Uterus (tissue), 2 donors: ENCODE measurements around the gene FHDC1.

Experiments used
- POLR2A ChIP-seq, 2 donors: fragments of 450-650 bp; IDR thresholded peaks; one replicate each; pipeline ENCODE4 v1.6.1; 2016; ENCODE audit warnings: antibody characterized with exemption in 2 of 2, mild to moderate bottlenecking in 1 of 2, moderate library complexity in 1 of 2
- TF ChIP-seq, protein P1 (sequence below), 4 experiments: fragments of 200-600 bp in 2 of 4; fragments of 450-650 bp in 2 of 4; sonication (generic) in 2 of 4; IDR thresholded peaks; one replicate each; pipeline ENCODE4 v1.5.1; 2016 to 2019; ENCODE audit warnings: antibody characterized with exemption in 4 of 4, mild to moderate bottlenecking in 2 of 4, moderate library complexity in 1 of 4

DNA sequence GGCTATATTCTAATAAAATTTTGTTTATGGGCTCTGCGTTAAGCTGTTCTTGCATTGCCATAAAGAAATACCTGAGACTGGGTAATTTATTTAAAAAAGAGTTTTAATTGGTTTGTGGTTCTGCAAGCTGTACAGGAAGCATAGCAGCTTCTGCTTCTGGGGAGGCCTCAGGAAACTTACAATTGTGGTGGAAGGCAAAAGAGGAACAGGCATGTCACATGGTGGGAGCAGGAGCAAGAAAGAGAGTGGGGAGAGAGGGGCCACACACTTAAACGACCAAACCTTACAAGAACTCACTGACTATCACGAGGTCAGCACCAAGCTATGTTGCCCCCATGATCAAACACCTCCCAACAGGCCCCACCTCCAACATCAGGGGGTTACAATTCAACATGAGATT lies 74.0 kb downstream of the FHDC1 start:
- TF ChIP-seq, protein P1, sequence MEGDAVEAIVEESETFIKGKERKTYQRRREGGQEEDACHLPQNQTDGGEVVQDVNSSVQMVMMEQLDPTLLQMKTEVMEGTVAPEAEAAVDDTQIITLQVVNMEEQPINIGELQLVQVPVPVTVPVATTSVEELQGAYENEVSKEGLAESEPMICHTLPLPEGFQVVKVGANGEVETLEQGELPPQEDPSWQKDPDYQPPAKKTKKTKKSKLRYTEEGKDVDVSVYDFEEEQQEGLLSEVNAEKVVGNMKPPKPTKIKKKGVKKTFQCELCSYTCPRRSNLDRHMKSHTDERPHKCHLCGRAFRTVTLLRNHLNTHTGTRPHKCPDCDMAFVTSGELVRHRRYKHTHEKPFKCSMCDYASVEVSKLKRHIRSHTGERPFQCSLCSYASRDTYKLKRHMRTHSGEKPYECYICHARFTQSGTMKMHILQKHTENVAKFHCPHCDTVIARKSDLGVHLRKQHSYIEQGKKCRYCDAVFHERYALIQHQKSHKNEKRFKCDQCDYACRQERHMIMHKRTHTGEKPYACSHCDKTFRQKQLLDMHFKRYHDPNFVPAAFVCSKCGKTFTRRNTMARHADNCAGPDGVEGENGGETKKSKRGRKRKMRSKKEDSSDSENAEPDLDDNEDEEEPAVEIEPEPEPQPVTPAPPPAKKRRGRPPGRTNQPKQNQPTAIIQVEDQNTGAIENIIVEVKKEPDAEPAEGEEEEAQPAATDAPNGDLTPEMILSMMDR (IDR thresholded peaks at IDR 0.05) = no peak
- no peak for TF ChIP-seq POLR2A (IDR thresholded peaks at IDR 0.05)
